ENCODE measurements around the gene THSD4.
"Not testable (repeated sequence)": the region's sequence is repeated elsewhere in the genome, so short reads cannot be mapped to it uniquely, and the experiment has no call there.

Gene THSD4

DNA sequence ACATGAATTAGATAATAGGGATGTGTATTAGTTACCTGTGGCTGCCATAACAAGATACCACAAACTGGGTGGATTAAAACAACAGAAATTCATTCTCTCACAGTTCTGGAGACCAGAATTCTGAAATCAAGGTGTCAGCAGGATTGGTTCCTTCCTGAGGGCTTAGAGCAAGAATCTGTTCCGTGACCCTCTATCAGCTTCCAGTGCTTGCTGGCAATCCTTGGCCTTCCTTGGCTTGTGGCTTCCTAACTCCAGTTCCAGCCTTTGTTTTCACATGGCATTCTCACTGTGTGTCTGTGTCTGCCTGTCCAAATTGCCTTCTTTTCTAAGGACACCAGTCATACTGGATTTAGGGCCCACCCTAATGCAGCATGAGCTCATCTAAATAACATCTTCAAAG is 600.6 kb downstream of the THSD4 start:
- TF ChIP-seq, protein P1, sequence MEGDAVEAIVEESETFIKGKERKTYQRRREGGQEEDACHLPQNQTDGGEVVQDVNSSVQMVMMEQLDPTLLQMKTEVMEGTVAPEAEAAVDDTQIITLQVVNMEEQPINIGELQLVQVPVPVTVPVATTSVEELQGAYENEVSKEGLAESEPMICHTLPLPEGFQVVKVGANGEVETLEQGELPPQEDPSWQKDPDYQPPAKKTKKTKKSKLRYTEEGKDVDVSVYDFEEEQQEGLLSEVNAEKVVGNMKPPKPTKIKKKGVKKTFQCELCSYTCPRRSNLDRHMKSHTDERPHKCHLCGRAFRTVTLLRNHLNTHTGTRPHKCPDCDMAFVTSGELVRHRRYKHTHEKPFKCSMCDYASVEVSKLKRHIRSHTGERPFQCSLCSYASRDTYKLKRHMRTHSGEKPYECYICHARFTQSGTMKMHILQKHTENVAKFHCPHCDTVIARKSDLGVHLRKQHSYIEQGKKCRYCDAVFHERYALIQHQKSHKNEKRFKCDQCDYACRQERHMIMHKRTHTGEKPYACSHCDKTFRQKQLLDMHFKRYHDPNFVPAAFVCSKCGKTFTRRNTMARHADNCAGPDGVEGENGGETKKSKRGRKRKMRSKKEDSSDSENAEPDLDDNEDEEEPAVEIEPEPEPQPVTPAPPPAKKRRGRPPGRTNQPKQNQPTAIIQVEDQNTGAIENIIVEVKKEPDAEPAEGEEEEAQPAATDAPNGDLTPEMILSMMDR (IDR thresholded peaks at IDR 0.05; ENCODE audit: low read depth, low read length, missing control alignments): no peak
- H3K4me3 ChIP-seq (replicated peaks; ENCODE audit: low read depth, low read length): no peak overlapping the region
- no peak for DNase-seq (ENCODE audit: extremely low read depth, low read depth)

DNA sequence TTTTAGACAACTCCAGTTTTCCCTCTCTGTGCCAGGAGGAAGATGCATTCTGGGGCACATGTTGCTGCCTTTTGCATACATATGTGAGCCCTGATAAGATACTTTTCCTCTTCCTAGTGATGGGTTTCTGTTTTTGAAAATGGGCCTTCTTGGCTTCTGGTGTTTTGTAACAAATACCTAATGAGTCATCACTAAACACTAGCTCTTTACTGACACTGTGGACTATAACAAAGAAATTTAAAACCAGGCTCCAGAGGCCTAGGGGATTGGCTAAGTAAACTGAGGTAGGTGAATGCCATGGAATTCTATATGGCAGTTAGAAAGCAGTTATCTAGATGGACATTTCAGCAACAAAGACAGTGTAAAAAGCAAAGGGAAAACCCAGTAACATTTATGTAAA is 601.7 kb downstream of the THSD4 start:
- no peak for DNase-seq (ENCODE audit: extremely low read depth, low read depth)
- H3K4me3 ChIP-seq (replicated peaks; ENCODE audit: low read depth, low read length): no peak overlapping the region
- TF ChIP-seq, protein P1 (IDR thresholded peaks at IDR 0.05; ENCODE audit: low read depth, low read length, missing control alignments): no peak

DNA sequence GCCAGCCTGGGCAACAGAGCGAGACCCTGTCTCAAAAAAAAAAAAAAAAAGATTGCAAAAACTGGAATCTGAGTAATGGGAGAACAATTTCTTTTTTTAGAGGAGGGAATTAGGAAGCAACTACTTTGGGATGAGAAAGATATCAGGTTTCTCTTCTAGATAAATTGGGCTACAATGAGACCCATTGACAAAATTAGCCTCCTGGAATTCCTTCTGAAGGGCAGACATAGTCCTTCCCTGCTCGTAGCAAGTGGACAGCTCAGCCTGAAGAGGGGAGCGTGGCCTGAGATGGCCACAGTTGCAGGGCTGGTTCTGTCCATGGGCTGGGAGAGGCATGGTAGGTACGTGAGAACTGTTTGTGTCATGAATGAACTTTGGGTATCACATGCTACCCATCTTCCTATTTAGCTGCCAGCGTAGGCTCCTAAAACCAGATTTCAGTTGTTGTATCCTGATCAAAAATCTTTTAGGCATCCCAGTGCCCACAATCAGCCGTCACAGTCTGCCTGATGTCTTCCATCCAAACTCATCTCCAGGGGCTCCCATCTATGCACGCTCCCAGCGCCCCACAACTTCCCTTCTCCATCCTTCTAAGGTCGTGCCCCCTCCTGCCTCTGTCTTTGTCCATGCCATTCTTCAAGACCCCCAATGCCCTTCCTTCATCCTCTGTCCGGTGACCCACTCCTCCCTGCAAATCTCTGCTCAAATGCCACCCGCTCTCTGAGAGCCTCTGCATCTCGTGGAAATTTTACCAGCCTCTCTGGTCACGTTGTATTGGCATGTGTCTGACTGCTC is 603.0 kb downstream of the THSD4 start:
- no peak for DNase-seq (ENCODE audit: extremely low read depth, low read depth)
- no peak overlapping the region for H3K4me3 ChIP-seq (replicated peaks; ENCODE audit: low read depth, low read length)
- TF ChIP-seq, protein P1 (IDR thresholded peaks at IDR 0.05; ENCODE audit: low read depth, low read length, missing control alignments): no peak

DNA sequence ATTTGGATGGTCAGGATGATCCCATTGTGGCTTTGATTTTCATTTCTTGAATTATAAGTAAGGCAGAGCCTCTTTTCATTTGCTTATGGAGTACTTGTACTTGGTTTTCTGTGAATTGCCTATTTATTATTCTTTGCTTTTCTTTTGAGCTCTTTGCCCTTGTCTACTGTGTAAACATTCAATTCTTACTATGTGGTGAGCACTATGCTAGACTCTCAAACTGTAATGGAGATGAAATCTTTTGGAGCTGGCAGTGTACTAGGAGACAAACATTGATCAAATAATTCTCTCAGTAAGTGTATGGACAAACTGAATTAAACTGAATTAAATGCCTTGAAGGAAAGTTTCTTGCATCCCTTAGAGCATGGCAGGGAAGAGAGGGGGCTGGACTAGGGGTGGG is 608.1 kb downstream of the THSD4 start:
- TF ChIP-seq, protein P1 (IDR thresholded peaks at IDR 0.05; ENCODE audit: low read depth, low read length, missing control alignments): no peak
- DNase-seq (ENCODE audit: extremely low read depth, low read depth): no peak
- H3K4me3 ChIP-seq (replicated peaks; ENCODE audit: low read depth, low read length): no peak overlapping the region

DNA sequence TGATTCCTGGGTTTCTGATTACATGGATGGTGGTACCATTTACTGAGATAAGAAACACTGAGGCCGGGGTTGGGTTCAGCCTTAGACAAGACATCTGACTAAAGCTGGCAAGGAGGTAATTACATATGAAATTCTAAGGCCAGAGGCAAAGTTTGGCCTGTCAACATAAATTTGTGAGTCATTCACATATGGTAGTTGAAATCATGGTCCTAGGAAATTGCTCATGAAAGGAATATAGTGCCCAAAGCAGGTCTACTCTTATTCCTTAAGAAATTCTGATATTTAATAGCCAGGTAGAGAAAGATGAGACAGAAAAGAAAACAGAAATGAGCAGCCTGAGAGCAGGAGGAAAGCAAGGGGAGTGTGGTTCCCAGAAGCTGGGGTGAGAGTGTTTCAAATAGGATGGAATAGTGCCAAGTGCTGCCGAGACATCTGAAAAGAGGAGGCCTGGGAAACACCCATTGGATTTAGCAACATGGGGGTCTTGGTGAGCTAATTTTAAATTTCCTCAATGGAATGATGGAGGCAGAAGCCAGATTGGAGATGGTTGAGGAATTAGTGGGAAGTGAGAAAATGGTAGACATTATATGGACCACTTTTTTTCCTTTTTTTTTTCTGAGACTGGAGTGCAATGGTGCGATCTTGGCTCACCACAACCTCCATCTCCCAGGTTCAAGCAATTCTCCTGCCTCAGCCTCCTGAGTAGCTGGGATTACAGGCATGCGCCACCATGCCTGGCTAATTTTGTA is 610.1 kb downstream of the THSD4 start:
- not testable (repeated sequence) for H3K4me3 ChIP-seq (replicated peaks; ENCODE audit: low read depth, low read length); DNase-seq (ENCODE audit: extremely low read depth, low read depth)

DNA sequence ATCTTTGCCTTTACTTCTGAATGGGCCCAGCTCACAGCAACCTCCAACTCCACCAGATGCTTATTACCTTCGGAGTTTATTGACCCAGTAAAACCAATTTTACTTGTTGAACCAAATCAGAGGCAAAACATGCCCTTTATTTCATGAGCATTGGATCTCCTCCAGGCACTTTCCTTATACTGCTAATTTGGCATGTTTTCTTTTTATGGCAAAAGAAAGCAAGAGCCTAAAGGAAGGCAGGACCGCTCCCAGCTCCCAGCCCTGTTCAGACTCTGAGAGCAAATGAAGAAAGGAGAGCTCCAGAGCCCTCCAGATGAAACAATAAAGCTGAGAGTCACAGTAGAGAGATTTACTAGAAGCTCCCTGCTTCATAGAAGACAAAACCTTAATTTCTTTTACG is 613.6 kb downstream of the THSD4 start:
- TF ChIP-seq, protein P1 (IDR thresholded peaks at IDR 0.05; ENCODE audit: low read depth, low read length, missing control alignments): no peak

DNA sequence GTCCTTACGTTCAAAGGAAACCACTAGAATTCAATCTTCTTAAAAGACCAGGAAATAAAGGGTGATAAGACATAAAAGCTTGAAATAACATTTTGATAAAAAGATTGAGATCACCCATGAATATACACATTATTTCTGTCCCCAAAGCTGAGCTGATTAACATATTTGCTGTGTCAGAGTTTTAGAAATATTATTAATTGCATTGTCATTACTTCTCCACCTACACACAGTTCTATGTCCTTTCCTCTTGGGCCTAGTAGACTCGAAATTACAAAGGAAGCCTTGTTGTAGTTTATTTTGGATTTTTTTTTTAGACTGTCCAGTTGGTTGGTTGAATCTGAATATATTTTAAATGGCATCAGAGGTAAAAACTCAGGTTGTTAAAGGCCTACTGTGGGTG is 614.0 kb downstream of the THSD4 start:
- no peak overlapping the region for H3K4me3 ChIP-seq (replicated peaks; ENCODE audit: low read depth, low read length)
- no peak for DNase-seq (ENCODE audit: extremely low read depth, low read depth)
- TF ChIP-seq, protein P1 (IDR thresholded peaks at IDR 0.05; ENCODE audit: low read depth, low read length, missing control alignments): no peak

More for the DNA sequence above, 613.6 kb downstream of the THSD4 start:
- no peak overlapping the region for H3K4me3 ChIP-seq (replicated peaks; ENCODE audit: low read depth, low read length)
- no peak for DNase-seq (ENCODE audit: extremely low read depth, low read depth)
